ENCODE data around the gene CTAGE9. TPM values are rescaled to one million over a fixed set of nuclear protein-coding genes. Genes with fewer than 3 reads are reported as not detected.
A peak's percentile ranks its signal among the peaks of the same experiment; 100 is the strongest.
"Not testable (repeated sequence)": the region's sequence is repeated elsewhere in the genome, so short reads cannot be mapped to it uniquely, and the experiment has no call there.

Gene CTAGE9
- total RNA-seq, 4 donors from 2014 or later, result not detected

GRCh38 chr6:131700851-131701250 is 10.0 kb downstream of the CTAGE9 start:
- DNase-seq (ENCODE audit: extremely low spot score); H3K27ac ChIP-seq (replicated peaks in 1 of 4); H3K36me3 ChIP-seq; intact Hi-C loops (cut with DNase I); H3K4me1 ChIP-seq; H3K9me3 ChIP-seq; H3K4me3 ChIP-seq; H3K27me3 ChIP-seq: not testable (repeated sequence)
- no CpG with 5 or more reads among the region's 14 CpGs for WGBS

GRCh38 chr6:131696956-131697355 is 13.9 kb downstream of the CTAGE9 start:
- Histone ChIP-seq H3K27me3 (no peaks in the 10 kb centered on the region), H3K4me3 (no peak overlapping the region), H3K27ac (replicated peaks in 1 of 4) (no peak overlapping the region), H3K9me3 (no peaks in the 10 kb centered on the region), H3K4me1 (no peaks in the 10 kb centered on the region), H3K36me3 (no peaks in the 10 kb centered on the region)
- intact Hi-C loops (cut with DNase I), result loop anchor here (10.0 kb wide), 1 partner anchor 108 kb away; the partner anchor contains the start of gene ENPP1
- TF ChIP-seq CTCF (IDR thresholded peaks at IDR 0.05), result no peak
- no peak for TF ChIP-seq EP300 (IDR thresholded peaks at IDR 0.05)
- TF ChIP-seq POLR2AphosphoS5 (IDR thresholded peaks at IDR 0.05), result no peak
- TF ChIP-seq POLR2A (IDR thresholded peaks at IDR 0.05; ENCODE audit: low read depth), result no peak
- WGBS, result 77% methylated on average over 7 of the region's 7 CpGs
- no peak for DNase-seq (ENCODE audit: extremely low spot score)

GRCh38 chr6:131694832-131695426 is 15.9 kb downstream of the CTAGE9 start:
- WGBS, result 33% methylated on average over 2 of the region's 2 CpGs

GRCh38 chr6:131693384-131693783 is 17.4 kb downstream of the CTAGE9 start:
- 90% methylated on average over 5 of the region's 5 CpGs for WGBS
- intact Hi-C loops (cut with DNase I), result loop anchor here (5.0 to 10.0 kb wide), 2 partner anchors 111 to 219 kb away; partner anchors contain the start of gene ENPP1

More at GRCh38 chr6:131694832-131695426, 15.9 kb downstream of the CTAGE9 start:
- Histone ChIP-seq H3K4me3 (no peak overlapping the region), H3K9me3 (no peaks in the 10 kb centered on the region), H3K4me1 (no peaks in the 10 kb centered on the region), H3K36me3 (no peaks in the 10 kb centered on the region), H3K27ac (replicated peaks in 1 of 4) (no peak overlapping the region), H3K27me3 (no peaks in the 10 kb centered on the region)
- intact Hi-C loops (cut with DNase I), result loop anchor here (5.0 to 10.0 kb wide), 2 partner anchors 110 to 217 kb away; partner anchors contain the start of gene ENPP1
- DNase-seq (ENCODE audit: extremely low spot score), result no peak
- no peak for TF ChIP-seq EP300 (IDR thresholded peaks at IDR 0.05)
- TF ChIP-seq CTCF (IDR thresholded peaks at IDR 0.05), result peak; percentile 63 to 84 (median 66)

GRCh38 chr6:131692589-131692988 is 18.2 kb downstream of the CTAGE9 start:
- H3K9me3 ChIP-seq, result no peaks in the 10 kb centered on the region
- intact Hi-C loops (cut with DNase I), result loop anchor here (5.0 to 10.0 kb wide), 2 partner anchors 112 to 220 kb away; partner anchors contain the start of gene ENPP1
- no peaks in the 10 kb centered on the region for H3K27me3 ChIP-seq
- no peak for DNase-seq (ENCODE audit: extremely low spot score)
- H3K4me3 ChIP-seq, result no peak overlapping the region
- no peaks in the 10 kb centered on the region for H3K36me3 ChIP-seq
- H3K27ac ChIP-seq (replicated peaks in 1 of 4), result no peak overlapping the region
- H3K4me1 ChIP-seq, result no peaks in the 10 kb centered on the region
- TF ChIP-seq CTCF (IDR thresholded peaks at IDR 0.05), result no peak
- TF ChIP-seq POLR2A (IDR thresholded peaks at IDR 0.05; ENCODE audit: low read depth), result no peak
- TF ChIP-seq POLR2AphosphoS5 (IDR thresholded peaks at IDR 0.05), result no peak
- no peak for TF ChIP-seq EP300 (IDR thresholded peaks at IDR 0.05)

More at GRCh38 chr6:131693384-131693783, 17.4 kb downstream of the CTAGE9 start:
- Histone ChIP-seq H3K27me3 (no peaks in the 10 kb centered on the region), H3K36me3 (no peaks in the 10 kb centered on the region), H3K9me3 (no peaks in the 10 kb centered on the region), H3K4me1 (no peaks in the 10 kb centered on the region), H3K4me3 (no peak overlapping the region), H3K27ac (replicated peaks in 1 of 4) (no peak overlapping the region)
- DNase-seq (ENCODE audit: extremely low spot score), result no peak
- TF ChIP-seq POLR2A (IDR thresholded peaks at IDR 0.05; ENCODE audit: low read depth), result no peak
- no peak for TF ChIP-seq POLR2AphosphoS5 (IDR thresholded peaks at IDR 0.05)
- no peak for TF ChIP-seq EP300 (IDR thresholded peaks at IDR 0.05)
- no peak for TF ChIP-seq CTCF (IDR thresholded peaks at IDR 0.05)

Data from esophagus muscularis mucosa (tissue), 4 donors.